Naive thymus-derived CD8-positive, alpha-beta T cell (primary cell): Measurements from ENCODE around the gene TMEM131. TPM values are rescaled to one million over a fixed set of nuclear protein-coding genes. Genes with fewer than 3 reads are reported as not detected.
"Not testable (repeated sequence)": the region's sequence is repeated elsewhere in the genome, so short reads cannot be mapped to it uniquely, and the experiment has no call there.

Experiments used
- ATAC-seq, 2 donors: fragments of 150-1000 bp; cut with Tn5 transposase in 1 of 2; sonication (Bioruptor Pico), chemical (Tn5 transposase) in 1 of 2; 1 replicate in 1 of 2; 2 replicates in 1 of 2; pipeline ENCODE4 v1.10.0; 2021; ENCODE audit warnings: mild to moderate bottlenecking in 2 of 2, moderate library complexity in 2 of 2
- POLR2A ChIA-PET: fragments of 350-600 bp; sonication (Branson Sonifier 250); formaldehyde crosslinking; loops from one replicate; lab custom pipeline; 2021; ENCODE audit warnings: antibody characterized with exemption; lab: Charles Lee
- DNase-seq, 10 donors: peaks; one replicate each; pipeline versions ENCODE4 v3.0.0 to v3.0.0-alpha.2; 2020 to 2022
- H3K27ac Mint-ChIP-seq, 10 donors: one replicate each; pipeline ENCODE4 v1.8.0; 2020 to 2022; ENCODE audit warnings: mild to moderate bottlenecking in 10 of 10, mixed read lengths in 10 of 10, moderate library complexity in 4 of 10, inconsistent platforms in 1 of 10
- H3K27me3 Mint-ChIP-seq, 5 donors: one replicate each; pipeline ENCODE4 v1.8.0; 2021 to 2022; ENCODE audit warnings: mixed read lengths in 5 of 5
- H3K36me3 Mint-ChIP-seq, 3 donors: one replicate each; pipeline ENCODE4 v1.8.0; 2020 to 2022; ENCODE audit warnings: mixed read lengths in 3 of 3, mild to moderate bottlenecking in 2 of 3, inconsistent platforms in 1 of 3
- H3K4me1 Mint-ChIP-seq, 4 donors: one replicate each; pipeline ENCODE4 v1.8.0; 2021 to 2022; ENCODE audit warnings: mixed read lengths in 4 of 4
- H3K4me3 Mint-ChIP-seq, 10 donors: one replicate each; pipeline ENCODE4 v1.8.0; 2020 to 2022; ENCODE audit warnings: mild to moderate bottlenecking in 10 of 10, mixed read lengths in 10 of 10, moderate library complexity in 6 of 10, inconsistent platforms in 1 of 10
- H3K9me3 Mint-ChIP-seq, 9 donors: one replicate each; pipeline ENCODE4 v1.8.0; 2020 to 2022; ENCODE audit warnings: mixed read lengths in 9 of 9, mild to moderate bottlenecking in 3 of 9, inconsistent platforms in 1 of 9, moderate library complexity in 1 of 9
- polyA plus RNA-seq, 3 donors: library from polyadenylated mRNA; unstranded; fragments of 300-500 nt; fragmentation: Illumina TruSeq; gene quantifications; one replicate each; pipeline ENCODE4 v1.2.3, GENCODE V29; 2021
- total RNA-seq, 8 experiments: library from RNA in 2 of 8; stranded (reverse) in 2 of 8; gene quantifications; one replicate each; pipeline ENCODE4 v1.2.3 and lab custom pipeline; 2021 to 2026

Gene TMEM131
- total and polyA plus RNA-seq, 5 experiments from 2014 or later: 11.4 to 61.4 (median 18.1) TPM

DNA sequence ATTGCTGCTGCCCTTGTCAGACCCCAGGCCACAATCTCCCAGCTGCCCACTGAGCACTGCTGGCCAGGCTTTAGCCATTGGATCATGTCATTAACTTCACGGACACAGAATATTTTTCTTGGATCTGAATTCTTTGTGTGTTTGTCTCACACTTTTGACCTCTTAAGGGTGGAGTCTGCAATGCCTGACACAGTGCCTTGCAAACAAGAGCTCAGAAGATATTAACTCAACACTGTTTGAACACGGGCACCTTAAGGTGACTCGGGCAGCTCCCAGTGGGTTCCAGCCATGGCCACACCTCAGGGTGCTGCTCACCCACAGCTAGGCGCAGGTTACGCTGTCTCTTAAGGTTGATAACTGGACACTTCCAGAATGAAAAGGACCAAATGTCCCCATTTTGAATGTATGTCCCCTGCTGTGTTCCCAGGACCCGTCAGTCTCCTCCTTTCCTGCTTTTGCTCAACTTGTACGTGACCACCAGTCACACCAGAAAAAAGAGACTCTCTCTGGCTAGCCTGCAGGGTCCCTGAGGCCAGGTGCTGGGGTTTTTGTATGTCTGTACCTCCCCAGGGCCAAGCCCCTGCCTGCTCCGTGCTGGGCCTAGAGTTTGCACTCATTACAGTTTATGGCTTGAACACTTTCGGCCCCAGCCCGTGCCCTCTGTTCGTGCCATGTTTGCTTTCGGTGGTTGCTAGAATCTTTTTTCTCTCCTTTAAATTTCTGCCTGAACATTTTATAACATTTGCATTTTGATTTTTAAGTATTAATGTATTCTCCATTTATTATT is 33.4 kb upstream of the TMEM131 start:
- Mint-ChIP-seq H3K9me3 (no peaks in the 10 kb centered on the region), H3K4me3 (no peak overlapping the region), H3K36me3 (no peaks in the 10 kb centered on the region), H3K27ac (peak overlapping the region in 2 of 10 donors; percentile 27 to 42), H3K4me1 (peaks cover 17 to 43% (median 28%) of the 10 kb centered on the region in 4 donors), H3K27me3 (peaks cover 0 to 19% (median 5%) of the 10 kb centered on the region in 5 donors)
- POLR2A ChIA-PET: no interaction called here
- DNase-seq (no peak), ATAC-seq (no peak)

DNA sequence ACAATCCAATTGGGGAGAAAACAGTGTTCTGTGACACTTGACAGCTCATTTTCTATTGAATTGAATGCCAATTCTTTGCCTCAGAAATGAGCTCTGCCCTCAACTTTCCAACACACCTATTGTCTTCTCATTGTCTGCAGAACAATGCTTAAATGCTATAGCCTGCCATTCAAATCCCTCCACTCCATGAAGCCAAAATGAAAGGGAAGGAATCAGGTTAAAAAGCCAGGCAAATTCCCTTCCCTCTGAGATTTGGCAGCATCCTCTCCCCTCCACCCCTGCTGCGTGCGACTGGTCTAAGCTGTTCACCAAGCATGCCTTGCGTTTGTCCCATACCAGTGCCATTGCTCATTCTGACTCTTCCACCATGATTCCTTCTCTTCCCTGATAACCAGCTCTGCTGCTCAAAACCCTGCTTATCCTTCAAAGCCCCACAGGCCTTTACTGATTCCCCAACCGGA is 32.4 kb upstream of the TMEM131 start:
- H3K9me3 Mint-ChIP-seq: no peaks in the 10 kb centered on the region
- H3K36me3 Mint-ChIP-seq: no peaks in the 10 kb centered on the region
- DNase-seq: no peak
- ATAC-seq: no peak
- H3K4me1 Mint-ChIP-seq: peaks cover 17 to 43% (median 28%) of the 10 kb centered on the region in 4 donors
- peak overlapping the region in 1 of 10 donors; percentile 73 for H3K27ac Mint-ChIP-seq
- H3K27me3 Mint-ChIP-seq: peaks cover 0 to 19% (median 5%) of the 10 kb centered on the region in 5 donors
- POLR2A ChIA-PET: no interaction called here
- H3K4me3 Mint-ChIP-seq: peak overlapping the region in 2 of 10 donors; percentile 13 to 81

DNA sequence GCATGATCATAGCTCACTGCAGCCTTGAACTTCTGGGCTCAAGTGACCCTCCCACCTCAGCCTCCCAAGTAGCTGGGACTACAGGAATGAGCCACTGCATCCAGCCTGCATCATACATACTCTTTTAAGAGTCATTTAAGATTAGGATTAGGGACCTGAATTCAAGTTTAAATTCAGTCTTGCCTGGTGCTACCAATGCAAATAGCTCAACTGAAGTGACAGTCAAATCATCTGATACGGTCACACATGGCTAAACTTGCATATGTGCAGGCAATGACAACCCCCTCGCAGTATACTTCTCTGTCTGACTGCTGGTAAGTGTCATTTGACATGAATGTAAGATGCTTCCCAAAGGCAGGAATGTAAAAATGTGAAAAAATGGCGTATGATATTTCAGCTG is 31.8 kb upstream of the TMEM131 start:
- peak overlapping the region in 9 of 10 donors; percentile 26 to 81 (median 69) for H3K4me3 Mint-ChIP-seq
- ATAC-seq: peak in 1 of 2 donors; percentile 35
- H3K27me3 Mint-ChIP-seq: peaks cover 0 to 19% (median 5%) of the 10 kb centered on the region in 5 donors
- H3K27ac Mint-ChIP-seq: peak overlapping the region in 6 of 10 donors; percentile 17 to 74 (median 66)
- peaks cover 17 to 45% (median 28%) of the 10 kb centered on the region in 4 donors for H3K4me1 Mint-ChIP-seq
- POLR2A ChIA-PET: no interaction called here
- no peaks in the 10 kb centered on the region for H3K36me3 Mint-ChIP-seq
- H3K9me3 Mint-ChIP-seq: no peaks in the 10 kb centered on the region
- no peak for DNase-seq

DNA sequence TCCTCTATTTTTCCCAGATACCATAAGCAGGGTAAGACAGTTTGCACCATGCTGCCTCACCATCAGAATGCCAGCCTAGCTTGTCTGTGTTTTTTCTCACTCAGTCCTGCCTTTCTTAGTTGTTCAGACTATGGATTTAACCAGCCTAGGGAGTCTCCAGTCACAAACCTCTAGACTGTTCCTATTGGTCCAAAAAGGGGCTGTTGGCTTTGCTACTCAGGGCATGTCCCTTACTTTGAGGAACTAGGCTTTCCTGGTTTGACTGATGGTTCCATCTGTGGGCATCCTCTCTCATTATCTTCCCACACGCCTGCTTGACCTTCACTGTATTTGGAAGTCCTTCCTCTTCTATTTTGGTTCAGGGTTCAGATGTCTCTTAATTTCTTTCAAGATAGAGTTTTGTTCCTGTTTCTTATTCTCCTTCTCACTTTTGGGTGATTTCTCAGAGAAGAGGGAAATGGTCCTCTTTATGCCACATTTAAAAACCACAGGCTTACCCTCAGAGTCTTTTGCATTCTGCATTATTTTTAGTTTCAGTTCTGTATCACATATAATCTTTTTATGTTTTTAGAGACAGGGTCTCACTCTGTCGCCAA is 31.3 kb upstream of the TMEM131 start:
- peak overlapping the region; percentile 11 to 81 (median 64) for H3K4me3 Mint-ChIP-seq
- H3K36me3 Mint-ChIP-seq: no peaks in the 10 kb centered on the region
- peak; percentile 53 to 67 for ATAC-seq
- DNase-seq: peak in 1 of 10 donors; percentile 14
- peaks cover 17 to 48% (median 28%) of the 10 kb centered on the region in 4 donors for H3K4me1 Mint-ChIP-seq
- POLR2A ChIA-PET: no interaction called here
- H3K27ac Mint-ChIP-seq: peak overlapping the region in 4 of 10 donors; percentile 16 to 73 (median 54)
- H3K9me3 Mint-ChIP-seq: no peaks in the 10 kb centered on the region
- H3K27me3 Mint-ChIP-seq: peaks cover 0 to 19% (median 5%) of the 10 kb centered on the region in 5 donors

DNA sequence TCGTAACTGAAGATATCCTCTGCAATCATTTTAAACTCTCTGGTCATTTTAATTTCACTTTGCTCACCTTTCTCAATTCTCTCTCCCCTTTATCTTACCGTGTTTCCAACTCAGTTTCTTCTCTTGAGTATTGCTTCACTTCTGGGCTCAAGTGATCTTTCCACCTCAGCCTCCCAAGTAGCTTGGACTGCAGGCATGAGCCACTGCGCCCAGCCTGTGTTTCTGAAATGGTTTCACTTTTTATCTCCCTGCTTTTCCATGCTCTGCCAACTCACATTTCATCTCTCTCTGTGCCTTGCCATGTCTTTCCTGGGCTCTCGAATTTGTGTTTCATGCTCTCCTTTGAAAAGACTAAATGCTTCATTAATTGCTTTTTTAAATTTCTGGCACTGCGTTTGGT is 30.5 kb upstream of the TMEM131 start:
- H3K9me3 Mint-ChIP-seq: no peaks in the 10 kb centered on the region
- peak in 1 of 10 donors; percentile 16 for DNase-seq
- ATAC-seq: no peak
- peak overlapping the region in 2 of 10 donors; percentile 34 for H3K27ac Mint-ChIP-seq
- H3K4me3 Mint-ChIP-seq: peak overlapping the region in 8 of 10 donors; percentile 43 to 81 (median 51)
- no peaks in the 10 kb centered on the region for H3K36me3 Mint-ChIP-seq
- POLR2A ChIA-PET: no interaction called here
- peaks cover 17 to 54% (median 28%) of the 10 kb centered on the region in 4 donors for H3K4me1 Mint-ChIP-seq
- peaks cover 0 to 19% (median 8%) of the 10 kb centered on the region in 5 donors for H3K27me3 Mint-ChIP-seq

DNA sequence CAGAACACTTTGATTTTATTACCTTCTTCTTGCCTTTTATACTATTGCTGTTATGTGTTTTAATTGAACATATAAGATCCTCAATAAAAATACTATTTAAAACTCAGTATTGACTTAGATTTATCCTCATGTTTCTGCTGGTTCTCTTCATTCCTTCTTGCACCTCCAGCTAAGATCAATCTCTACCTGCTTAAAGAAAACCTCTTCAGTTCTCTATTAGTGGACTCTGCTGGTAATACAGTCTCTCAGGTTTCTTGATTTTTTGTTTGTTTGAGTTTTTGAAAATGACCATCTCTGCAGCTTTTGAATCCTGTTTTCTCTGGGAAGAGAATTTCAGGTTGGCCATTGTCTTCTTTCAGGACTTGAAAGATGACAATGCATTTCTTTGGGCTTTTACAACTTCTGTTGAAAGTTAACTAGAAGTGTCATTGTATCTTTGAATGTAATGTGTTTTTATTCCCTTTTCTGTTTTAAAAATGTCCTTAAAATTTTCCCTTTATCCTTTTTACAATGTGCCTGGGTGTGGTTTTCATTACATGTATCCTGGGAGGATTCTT is 29.8 kb upstream of the TMEM131 start:
- Mint-ChIP-seq H3K9me3 (no peaks in the 10 kb centered on the region), H3K27ac (no peak overlapping the region), H3K27me3 (peaks cover 0 to 19% (median 8%) of the 10 kb centered on the region in 5 donors), H3K36me3 (no peaks in the 10 kb centered on the region), H3K4me1 (peaks cover 17 to 59% (median 28%) of the 10 kb centered on the region in 4 donors), H3K4me3 (peak overlapping the region in 1 of 10 donors; percentile 5)
- ATAC-seq (no peak), DNase-seq (no peak)
- POLR2A ChIA-PET: no interaction called here

DNA sequence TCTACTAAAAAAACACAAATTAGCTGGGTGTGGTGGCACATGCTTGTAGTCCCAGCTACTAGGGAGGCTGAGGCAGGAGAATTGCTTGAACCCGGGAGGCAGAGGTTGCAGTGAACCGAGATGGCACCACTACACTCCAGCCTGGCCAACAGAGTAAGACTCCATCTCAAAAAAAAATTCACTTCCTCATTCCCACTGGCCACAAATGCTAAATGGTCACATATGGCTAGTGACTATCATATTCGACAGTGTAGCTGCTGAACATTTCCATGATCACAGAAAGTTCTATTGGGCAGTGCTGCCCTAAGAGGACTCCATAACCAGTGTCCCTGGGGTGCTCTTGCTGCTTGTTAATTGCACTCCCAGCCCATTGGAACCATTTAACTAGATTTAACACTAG is 26.3 kb upstream of the TMEM131 start:
- H3K9me3 Mint-ChIP-seq, H3K4me3 Mint-ChIP-seq, H3K27ac Mint-ChIP-seq, H3K36me3 Mint-ChIP-seq, DNase-seq, POLR2A ChIA-PET, ATAC-seq: not testable (repeated sequence)
- Mint-ChIP-seq H3K27me3 (peaks cover under 1 to 19% (median 11%) of the 10 kb centered on the region in 5 donors), H3K4me1 (peaks cover 7 to 34% (median 15%) of the 10 kb centered on the region in 4 donors)

DNA sequence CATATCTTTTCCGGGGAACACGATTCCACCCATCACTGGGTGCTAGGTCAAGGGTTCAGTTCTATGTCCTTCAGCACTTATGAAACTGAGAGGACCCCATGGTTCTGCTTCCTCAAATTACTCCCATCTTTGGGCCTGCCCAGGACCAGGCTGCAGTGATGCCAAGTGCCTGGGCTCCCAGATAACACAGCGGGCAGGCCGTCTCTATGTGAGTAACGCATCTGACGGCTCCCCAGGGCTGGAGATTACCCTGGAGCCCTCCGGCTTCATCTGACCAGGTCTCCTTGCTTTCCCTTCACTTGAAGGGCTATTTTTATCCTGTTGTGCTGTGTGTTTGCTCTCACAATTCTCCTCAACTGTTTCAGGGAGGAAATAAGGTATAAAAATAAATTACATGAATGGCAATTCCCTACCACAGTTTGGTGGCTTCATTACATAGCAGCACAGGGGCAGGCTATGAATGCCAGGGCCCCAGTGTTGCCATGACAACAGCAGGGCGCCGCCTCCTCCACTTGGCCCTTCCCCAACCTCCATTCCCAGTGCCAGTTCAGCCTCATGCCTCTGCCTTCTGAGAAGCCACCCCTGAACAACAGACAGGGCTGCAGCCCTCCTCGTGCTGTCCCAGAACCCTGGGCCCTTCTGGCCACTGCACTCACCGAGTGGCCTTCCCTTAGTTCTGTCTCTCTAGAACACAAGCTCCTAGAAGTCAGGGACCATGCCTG is 25.4 kb upstream of the TMEM131 start:
- Mint-ChIP-seq H3K4me1 (peaks cover 2 to 27% (median 6%) of the 10 kb centered on the region in 4 donors), H3K27me3 (peaks cover 2 to 14% (median 12%) of the 10 kb centered on the region in 5 donors), H3K9me3 (no peaks in the 10 kb centered on the region), H3K4me3 (no peak overlapping the region), H3K36me3 (no peaks in the 10 kb centered on the region), H3K27ac (peak overlapping the region in 1 of 10 donors; percentile 82)
- no peak for DNase-seq
- POLR2A ChIA-PET: no interaction called here
- no peak for ATAC-seq

DNA sequence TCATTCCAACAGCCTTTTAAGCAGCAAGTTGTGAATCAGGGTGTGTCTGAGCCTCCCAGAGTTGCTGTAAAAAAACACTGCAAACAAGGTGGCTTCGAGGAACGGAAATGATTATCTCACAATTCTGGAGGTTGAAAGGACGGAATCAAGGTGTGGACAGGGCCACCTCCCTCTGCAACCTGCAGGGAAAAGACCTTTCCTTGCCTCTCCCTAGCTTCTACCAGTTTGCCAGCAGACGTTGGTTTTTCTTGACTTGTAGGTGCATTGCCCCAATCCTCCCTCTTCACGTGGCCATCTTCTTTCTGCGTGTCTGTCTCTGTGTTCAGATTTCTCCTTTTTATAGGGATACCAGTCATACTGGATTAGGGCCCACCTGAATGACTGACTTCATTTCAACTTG is 24.8 kb upstream of the TMEM131 start:
- DNase-seq: no peak
- Mint-ChIP-seq H3K4me3 (no peak overlapping the region), H3K4me1 (peaks cover 0 to 27% (median under 1%) of the 10 kb centered on the region in 4 donors), H3K9me3 (no peaks in the 10 kb centered on the region), H3K36me3 (no peaks in the 10 kb centered on the region), H3K27ac (no peak overlapping the region), H3K27me3 (peaks cover 2 to 14% (median 7%) of the 10 kb centered on the region in 5 donors)
- POLR2A ChIA-PET: no interaction called here
- no peak for ATAC-seq

DNA sequence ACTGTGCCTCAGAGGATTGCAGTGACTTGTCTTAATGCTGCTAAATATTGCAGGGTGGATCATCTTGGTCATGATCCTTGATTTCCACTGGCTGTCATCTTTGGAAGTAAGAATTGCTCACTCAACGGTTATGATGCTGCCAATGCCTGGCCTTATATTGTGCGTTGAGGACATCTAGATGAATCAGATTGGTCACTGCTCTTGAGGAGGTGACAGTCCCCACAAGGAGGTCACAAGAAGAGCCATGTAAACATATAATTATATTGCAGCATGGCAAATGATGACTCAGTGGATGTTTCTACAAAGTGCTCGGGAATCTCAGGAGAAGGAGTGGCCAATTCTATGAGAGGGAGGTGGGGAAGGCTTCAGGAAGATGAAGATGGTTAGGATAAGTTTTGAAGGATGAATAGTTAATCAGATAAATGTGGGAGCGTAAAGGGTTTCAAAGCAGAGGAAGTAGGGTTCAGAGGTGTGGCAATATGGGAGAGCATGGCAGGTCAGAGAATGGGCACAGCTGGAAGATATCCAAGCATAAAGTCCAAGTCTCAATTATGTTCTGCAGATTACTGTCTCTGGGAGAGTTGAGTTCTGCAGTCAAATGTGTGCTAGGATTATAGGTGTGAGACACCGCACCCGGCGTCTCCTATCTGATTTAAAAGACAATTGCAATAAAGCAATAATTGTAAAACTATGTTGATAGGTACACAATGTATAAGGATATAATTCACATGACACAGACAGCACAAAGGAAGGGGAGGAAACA is 21.3 kb upstream of the TMEM131 start:
- peaks cover 0 to 47% (median 0%) of the 10 kb centered on the region in 4 donors for H3K4me1 Mint-ChIP-seq
- H3K27ac Mint-ChIP-seq: no peak overlapping the region
- POLR2A ChIA-PET: no interaction called here
- H3K27me3 Mint-ChIP-seq: peaks cover 0 to 22% (median 5%) of the 10 kb centered on the region in 5 donors
- no peaks in the 10 kb centered on the region for H3K36me3 Mint-ChIP-seq
- ATAC-seq: no peak
- H3K4me3 Mint-ChIP-seq: no peak overlapping the region
- no peak for DNase-seq
- no peaks in the 10 kb centered on the region for H3K9me3 Mint-ChIP-seq

DNA sequence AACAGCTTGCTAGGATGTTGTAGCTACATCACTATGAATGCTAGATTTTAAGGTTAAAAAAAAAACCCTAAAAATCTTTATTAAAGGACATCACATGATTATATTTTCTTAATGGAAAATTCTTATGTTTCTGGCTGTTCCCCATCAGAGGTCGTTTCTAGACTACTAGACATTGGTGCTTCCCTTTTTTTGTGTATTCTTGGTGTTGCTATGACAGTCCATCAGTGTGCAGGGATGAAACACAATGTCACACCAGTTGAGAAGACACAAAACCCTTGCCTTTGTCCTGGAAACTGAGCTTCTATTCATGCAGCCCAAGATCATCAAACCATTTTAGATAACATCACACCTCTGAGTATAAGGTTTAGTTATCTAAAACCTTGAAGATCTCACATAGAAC is 19.9 kb upstream of the TMEM131 start:
- Mint-ChIP-seq H3K9me3 (no peaks in the 10 kb centered on the region), H3K4me3 (no peak overlapping the region), H3K36me3 (no peaks in the 10 kb centered on the region), H3K4me1 (peaks cover 0 to 46% (median 1%) of the 10 kb centered on the region in 4 donors), H3K27ac (peak overlapping the region in 1 of 10 donors; percentile 12), H3K27me3 (peaks cover 0 to 18% (median 6%) of the 10 kb centered on the region in 5 donors)
- ATAC-seq (no peak), DNase-seq (no peak)
- POLR2A ChIA-PET: no interaction called here
